ENCODE results near the gene CEP104.

GRCh38 chr1:3905953-3906671, 49.1 kb upstream of the CEP104 start:
- TF ChIP-seq EP300 (IDR thresholded peaks at IDR 0.05) (no peak), HDAC2 (IDR thresholded peaks at IDR 0.05) (no peak), RCOR1 (IDR thresholded peaks at IDR 0.05; ENCODE audit: low read depth, low read length) (no peak), CTCF (IDR thresholded peaks at IDR 0.05) (no peak), RAD21 (conservative IDR thresholded peaks at IDR 0.05 in 1 of 2, IDR thresholded peaks at IDR 0.05 in 1 of 2) (no peak), CBX8 (IDR thresholded peaks at IDR 0.05) (no peak), ELK1 (IDR thresholded peaks at IDR 0.05; ENCODE audit: low read depth, low read length) (no peak), PBX3 (IDR thresholded peaks at IDR 0.05) (no peak), E2F6 (IDR thresholded peaks at IDR 0.05; ENCODE audit: borderline replicate concordance, low read depth) (no peak), CEBPB (IDR thresholded peaks at IDR 0.05) (no peak)
